K562 treated with DMSO at 1 percent for 4 hours (cell line): ENCODE results near the gene PCDH11Y. TPM values are rescaled to one million over a fixed set of nuclear protein-coding genes. Genes with fewer than 3 reads are reported as not detected.

Experiments
- total RNA-seq: library from RNA; unstranded; fragments of 300-600 nt; gene quantifications from 2 replicates; pipeline ENCODE4 v1.2.3, GENCODE V29; 2022; ENCODE audit not compliant: insufficient read depth

Gene PCDH11Y, protein sequence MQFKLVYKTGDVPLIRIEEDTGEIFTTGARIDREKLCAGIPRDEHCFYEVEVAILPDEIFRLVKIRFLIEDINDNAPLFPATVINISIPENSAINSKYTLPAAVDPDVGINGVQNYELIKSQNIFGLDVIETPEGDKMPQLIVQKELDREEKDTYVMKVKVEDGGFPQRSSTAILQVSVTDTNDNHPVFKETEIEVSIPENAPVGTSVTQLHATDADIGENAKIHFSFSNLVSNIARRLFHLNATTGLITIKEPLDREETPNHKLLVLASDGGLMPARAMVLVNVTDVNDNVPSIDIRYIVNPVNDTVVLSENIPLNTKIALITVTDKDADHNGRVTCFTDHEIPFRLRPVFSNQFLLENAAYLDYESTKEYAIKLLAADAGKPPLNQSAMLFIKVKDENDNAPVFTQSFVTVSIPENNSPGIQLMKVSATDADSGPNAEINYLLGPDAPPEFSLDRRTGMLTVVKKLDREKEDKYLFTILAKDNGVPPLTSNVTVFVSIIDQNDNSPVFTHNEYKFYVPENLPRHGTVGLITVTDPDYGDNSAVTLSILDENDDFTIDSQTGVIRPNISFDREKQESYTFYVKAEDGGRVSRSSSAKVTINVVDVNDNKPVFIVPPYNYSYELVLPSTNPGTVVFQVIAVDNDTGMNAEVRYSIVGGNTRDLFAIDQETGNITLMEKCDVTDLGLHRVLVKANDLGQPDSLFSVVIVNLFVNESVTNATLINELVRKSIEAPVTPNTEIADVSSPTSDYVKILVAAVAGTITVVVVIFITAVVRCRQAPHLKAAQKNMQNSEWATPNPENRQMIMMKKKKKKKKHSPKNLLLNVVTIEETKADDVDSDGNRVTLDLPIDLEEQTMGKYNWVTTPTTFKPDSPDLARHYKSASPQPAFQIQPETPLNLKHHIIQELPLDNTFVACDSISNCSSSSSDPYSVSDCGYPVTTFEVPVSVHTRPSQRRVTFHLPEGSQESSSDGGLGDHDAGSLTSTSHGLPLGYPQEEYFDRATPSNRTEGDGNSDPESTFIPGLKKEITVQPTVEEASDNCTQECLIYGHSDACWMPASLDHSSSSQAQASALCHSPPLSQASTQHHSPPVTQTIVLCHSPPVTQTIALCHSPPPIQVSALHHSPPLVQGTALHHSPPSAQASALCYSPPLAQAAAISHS (N-terminal part only)
- not detected in 2 replicates for total RNA-seq

DNA sequence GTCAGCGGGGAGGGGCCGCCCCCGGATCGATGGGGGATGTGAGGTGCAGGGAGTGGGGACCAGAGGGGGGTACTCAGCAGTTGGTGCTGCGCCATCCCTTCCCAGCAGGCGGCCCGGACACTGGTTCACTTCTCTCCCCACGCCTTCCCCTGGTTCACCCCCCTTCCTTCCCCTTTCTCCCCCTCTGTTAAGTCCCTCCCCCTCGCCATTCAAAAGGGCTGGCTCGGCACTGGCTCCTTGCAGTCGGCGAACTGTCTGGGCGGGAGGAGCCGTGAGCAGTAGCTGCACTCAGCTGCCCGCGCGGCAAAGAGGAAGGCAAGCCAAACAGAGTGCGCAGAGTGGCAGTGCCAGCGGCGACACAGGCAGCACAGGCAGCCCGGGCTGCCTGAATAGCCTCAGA is at the start of gene PCDH11Y:
PCDH11Y (plus strand) TSS at position 240 of the 400 bp plus-strand sequence. CDS start 56,804 bp downstream, outside the sequence.

